22Rv1 (cell line): ENCODE data around the gene LYPD8.

Experiments used
- CTCF ChIP-seq: fragments of 450-650 bp; IDR thresholded peaks from 2 replicates; pipeline ENCODE4 v1.5.1; 2017; ENCODE audit warnings: mild to moderate bottlenecking
- ZFX ChIP-seq: fragments of 450-650 bp; IDR thresholded peaks from 2 replicates; pipeline ENCODE4 v1.6.1; 2017; ENCODE audit warnings: antibody characterized with exemption, borderline replicate concordance

GRCh38 chr1:248699099-248699498, 56.5 kb downstream of the LYPD8 start:
- no peak for TF ChIP-seq CTCF
- TF ChIP-seq ZFX, result no peak
